ENCODE data around the gene FAM9C.
"Not testable (repeated sequence)": the region's sequence is repeated elsewhere in the genome, so short reads cannot be mapped to it uniquely, and the experiment has no call there.

The FAM9C gene

GRCh38 chrX:13043938-13044337, 482 bp downstream of the FAM9C start:
- DNase-seq = no peak

- no peak for DNase-seq
Observed at GRCh38 chrX:13043138-13043537, 1.3 kb downstream of the FAM9C start.

- DNase-seq = no peak
Observed at GRCh38 chrX:13036896-13037295, 7.5 kb downstream of the FAM9C start.

GRCh38 chrX:13033193-13033592, 11.2 kb downstream of the FAM9C start:
- no peak for DNase-seq

- DNase-seq = no peak
Observed at GRCh38 chrX:13029887-13030771, 14.3 kb downstream of the FAM9C start.

- DNase-seq = no peak
Observed at GRCh38 chrX:13029637-13029886, 14.9 kb downstream of the FAM9C start.

GRCh38 chrX:13028871-13029636, 15.4 kb downstream of the FAM9C start:
- peak in 3 of 56 donors; percentile 6 to 7 (median 7) for DNase-seq

GRCh38 chrX:13026877-13027652, 17.4 kb downstream of the FAM9C start:
- no peak for DNase-seq

- no peak for DNase-seq
Observed at GRCh38 chrX:13024986-13025385, 19.4 kb downstream of the FAM9C start.

- DNase-seq = no peak
Observed at GRCh38 chrX:13023979-13024378, 20.4 kb downstream of the FAM9C start.

- DNase-seq = no peak
Observed at GRCh38 chrX:13023567-13023966, 20.9 kb downstream of the FAM9C start.

GRCh38 chrX:13022926-13023325, 21.5 kb downstream of the FAM9C start:
- DNase-seq = no peak

- DNase-seq = not testable (repeated sequence)
Observed at GRCh38 chrX:13016731-13017130, 27.7 kb downstream of the FAM9C start.

- DNase-seq = peak in 2 of 56 donors; percentile 15 to 16
Observed at GRCh38 chrX:13015536-13016236, 28.7 kb downstream of the FAM9C start.

- DNase-seq = no peak
Observed at GRCh38 chrX:13014111-13015096, 30.0 kb downstream of the FAM9C start.

- DNase-seq = peak in 6 of 56 donors; percentile 0 to 35 (median 8)
Observed at GRCh38 chrX:13013363-13014110, 30.9 kb downstream of the FAM9C start.

- DNase-seq = no peak
Observed at GRCh38 chrX:13010546-13010945, 33.9 kb downstream of the FAM9C start.

GRCh38 chrX:13009844-13010243, 34.6 kb downstream of the FAM9C start:
- no peak for DNase-seq

GRCh38 chrX:13009273-13009672, 35.1 kb downstream of the FAM9C start:
- DNase-seq = peak in 1 of 56 donors; percentile 0

Measured in amygdala (tissue), 56 donors.